HCT116 (cell line): ENCODE data around the gene PSTPIP2. TPM values are rescaled to one million over a fixed set of nuclear protein-coding genes. Genes with fewer than 3 reads are reported as not detected.

Source experiments
- ATAC-seq: fragments of 200-7000 bp; cut with Tn5 transposase; 2 replicates; pipeline ENCODE4 v1.9.1; 2020; ENCODE audit warnings: mild to moderate bottlenecking, moderate library complexity
- BruUV-seq: library from RNA; stranded (reverse); fragments of 400-500 nt; replicated peaks from 2 replicates; lab custom pipeline; 2021; lab: Mats Ljungman, UMichigan
- CTCF ChIA-PET: fragments of 300-600 bp; sonication (Branson Sonifier 250); formaldehyde crosslinking; loops from one replicate; lab custom pipeline; 2021; ENCODE audit warnings: antibody characterized with exemption; lab: Charles Lee
- POLR2A ChIA-PET: fragments of 300-600, 350-600 bp; sonication (Branson Sonifier 250); formaldehyde crosslinking; loops from one replicate; lab custom pipeline; 2021; ENCODE audit warnings: antibody characterized with exemption; lab: Charles Lee
- RAD21 ChIA-PET, 2 experiments: fragments of 300-600 bp; sonication (Branson Sonifier 250); formaldehyde crosslinking; loops; one replicate each; lab custom pipeline; 2023; ENCODE audit warnings: low total read pairs in 2 of 2; ENCODE audit not compliant: uncharacterized antibody in 2 of 2, unreplicated experiment in 2 of 2, low non-redundant PET in 1 of 2; lab: Charles Lee
- DNase-seq: peaks from one replicate; pipeline ENCODE4 v3.0.0-alpha.2; 2010; ENCODE audit warnings: low read depth, low spot score
- H2AFZ ChIP-seq: fragments of 200-600 bp; shearing (Covaris generic), sonication (generic); 2 replicates; pipeline ENCODE4 v1.6.1; 2017; ENCODE audit warnings: low read depth, mixed run types, mixed read lengths, antibody characterized with exemption, low read length; ENCODE audit not compliant: poor library complexity, severe bottlenecking
- H3K27ac ChIP-seq: 2 replicates; pipeline ENCODE4 v1.5.1; 2012; ENCODE audit warnings: low read depth, low read length
- H3K27me3 ChIP-seq: fragments of 200-600 bp; sonication (generic); 2 replicates; pipeline ENCODE4 v1.6.1; 2016; ENCODE audit warnings: mixed run types, low read length, mixed read lengths; ENCODE audit not compliant: insufficient read depth
- H3K36me3 ChIP-seq, 2 experiments: fragments of 200-500 bp in 1 of 2; fragments of 200-600 bp in 1 of 2; sonication (Bioruptor generic) in 1 of 2; sonication (generic) in 1 of 2; 2 replicates each; pipeline versions ENCODE4 v1.5.1 to v1.6.1; 2014 to 2016; ENCODE audit warnings: low read length in 2 of 2, inconsistent platforms in 1 of 2, mixed read lengths in 1 of 2, mixed run types in 1 of 2; ENCODE audit not compliant: insufficient read depth in 2 of 2, control insufficient read depth in 1 of 2
- H3K4me1 ChIP-seq, 2 experiments: fragments of 200-600 bp in 1 of 2; sonication (generic) in 1 of 2; 2 replicates each; pipeline versions ENCODE4 v1.5.1 to v1.6.1; 2012 to 2017; ENCODE audit warnings: low read length in 2 of 2, inconsistent platforms in 1 of 2, mild to moderate bottlenecking in 1 of 2, mixed read lengths in 1 of 2, mixed run types in 1 of 2, moderate library complexity in 1 of 2; ENCODE audit not compliant: insufficient read depth in 2 of 2, control insufficient read depth in 1 of 2
- H3K4me2 ChIP-seq: fragments of 200-600 bp; sonication (generic); 2 replicates; pipeline ENCODE4 v1.6.1; 2017; ENCODE audit warnings: mixed run types, low read length, mixed read lengths
- H3K4me3 ChIP-seq, 2 experiments: fragments of 200-600 bp in 1 of 2; sonication (generic) in 1 of 2; replicated peaks in 1 of 2; 2 replicates each; pipeline ENCODE4 v1.5.1; 2011 to 2016; ENCODE audit warnings: low read length in 2 of 2, control low read depth in 1 of 2, low read depth in 1 of 2, mild to moderate bottlenecking in 1 of 2, mixed read lengths in 1 of 2, mixed run types in 1 of 2
- H3K79me2 ChIP-seq: fragments of 200-600 bp; sonication (generic); 2 replicates; pipeline ENCODE4 v1.6.1; 2017; ENCODE audit warnings: mild to moderate bottlenecking, mixed run types, low read length, moderate library complexity, mixed read lengths; ENCODE audit not compliant: insufficient read depth
- H3K9ac ChIP-seq: fragments of 200-600 bp; sonication (generic); 2 replicates; pipeline ENCODE4 v1.6.1; 2016; ENCODE audit warnings: low read length, mixed read lengths
- H3K9me2 ChIP-seq: fragments of 200-600 bp; sonication (generic), shearing (Covaris generic); 2 replicates; pipeline ENCODE4 v1.6.1; 2017; ENCODE audit warnings: mixed run types, mild to moderate bottlenecking, moderate library complexity; ENCODE audit not compliant: insufficient read depth
- H3K9me3 ChIP-seq, 2 experiments: fragments of 200-500 bp in 1 of 2; fragments of 200-600 bp in 1 of 2; sonication (Bioruptor generic) in 1 of 2; sonication (generic) in 1 of 2; 2 replicates each; pipeline ENCODE4 v1.6.1; 2014 to 2017; ENCODE audit warnings: low read length in 2 of 2, mixed read lengths in 2 of 2, inconsistent platforms in 1 of 2, low read depth in 1 of 2, mild to moderate bottlenecking in 1 of 2, mixed run types in 1 of 2, moderate library complexity in 1 of 2; ENCODE audit not compliant: control insufficient read depth in 1 of 2, insufficient read depth in 1 of 2
- H4K20me1 ChIP-seq: fragments of 200-600 bp; sonication (generic), shearing (Covaris generic); 2 replicates; pipeline ENCODE4 v1.6.1; 2017; ENCODE audit warnings: mixed run types, mild to moderate bottlenecking, moderate library complexity; ENCODE audit not compliant: insufficient read depth
- ATF3 ChIP-seq: IDR thresholded peaks from 2 replicates; pipeline ENCODE4 v1.6.1; 2012
- CTCF ChIP-seq, 3 experiments: fragments of 200-600 bp in 1 of 3; sonication (generic) in 1 of 3; IDR thresholded peaks in 2 of 3; conservative IDR thresholded peaks in 1 of 3; 2 replicates each; pipeline ENCODE4 v1.5.1; 2012 to 2017; ENCODE audit warnings: low read depth in 2 of 3, low read length in 2 of 3, antibody characterized with exemption in 1 of 3, borderline replicate concordance in 1 of 3, control low read depth in 1 of 3, mild to moderate bottlenecking in 1 of 3, mixed read lengths in 1 of 3, mixed run types in 1 of 3, moderate library complexity in 1 of 3; ENCODE audit not compliant: insufficient read depth in 1 of 3
- EGR1 ChIP-seq: IDR thresholded peaks from 2 replicates; pipeline ENCODE4 v1.6.1; 2012; ENCODE audit warnings: low read depth
- ELF1 ChIP-seq: IDR thresholded peaks from 2 replicates; pipeline ENCODE4 v1.6.1; 2012; ENCODE audit warnings: low read depth, borderline replicate concordance
- EZH2 ChIP-seq: fragments of 200-600 bp; sonication (generic); IDR thresholded peaks from 2 replicates; pipeline ENCODE4 v1.6.1; 2017; ENCODE audit warnings: antibody characterized with exemption, mixed run types
- JUND ChIP-seq: IDR thresholded peaks from 2 replicates; pipeline ENCODE4 v1.6.1; 2012
- RAD21 ChIP-seq: IDR thresholded peaks from 2 replicates; pipeline ENCODE4 v1.6.1; 2012; ENCODE audit warnings: low read depth, mild to moderate bottlenecking
- REST ChIP-seq: IDR thresholded peaks from 2 replicates; pipeline ENCODE4 v1.6.1; 2012; ENCODE audit warnings: low read depth
- SP1 ChIP-seq: IDR thresholded peaks from 2 replicates; pipeline ENCODE4 v1.6.1; 2012; ENCODE audit warnings: low read depth
- TCF7L2 ChIP-seq: IDR thresholded peaks from 2 replicates; pipeline ENCODE4 v1.7.0; 2011; ENCODE audit warnings: borderline replicate concordance, inconsistent platforms; ENCODE audit not compliant: insufficient read depth, insufficient read length; ENCODE audit errors: extremely low read depth
- YY1 ChIP-seq: IDR thresholded peaks from 2 replicates; pipeline ENCODE4 v1.6.1; 2011; ENCODE audit warnings: low read length, low read depth, moderate library complexity, mild to moderate bottlenecking; ENCODE audit not compliant: insufficient replicate concordance; ENCODE audit errors: extremely low read depth
- intact Hi-C: fragments of 100-400 bp; cut with micrococcal nuclease; formaldehyde crosslinking; loops from 2 replicates; pipeline ENCODE4 v1.10.0; 2022
- total RNA-seq: library from RNA; stranded (reverse); gene quantifications from one replicate; pipeline ENCODE4 v1.2.1, GENCODE V29; 2021; ENCODE audit not compliant: unreplicated experiment

PSTPIP2 gene
- total RNA-seq, 1 experiment from 2014 or later, result 20.0 TPM

GRCh38 chr18:46069524-46069923 lies 2.5 kb downstream of the PSTPIP2 start:
- Histone ChIP-seq H3K9me2 (no peaks in the 10 kb centered on the region), H3K36me3 (no peaks in the 10 kb centered on the region), H3K4me2 (peak overlapping the region; percentile 27), H3K4me1 (peaks cover 20 to 51% of the 10 kb centered on the region in 2 experiments), H3K79me2 (peaks cover 19% of the 10 kb centered on the region; the same call in 1 of the 2 replicates), H3K4me3 (no peak overlapping the region), H3K27me3 (no peaks in the 10 kb centered on the region), H3K9ac (no peak overlapping the region), H2AFZ (no peak overlapping the region), H4K20me1 (no peaks in the 10 kb centered on the region), H3K27ac (no peak overlapping the region), H3K9me3 (no peaks in the 10 kb centered on the region)
- ChIA-PET RAD21 (no interaction called here), POLR2A (no interaction called here), CTCF (no interaction called here)
- TF ChIP-seq SP1, result no peak
- TF ChIP-seq ELF1, result no peak
- no peak for TF ChIP-seq TCF7L2
- no peak for TF ChIP-seq RAD21
- TF ChIP-seq EZH2, result no peak
- no peak for TF ChIP-seq REST
- TF ChIP-seq ATF3, result no peak
- no peak for TF ChIP-seq CTCF (IDR thresholded peaks at IDR 0.05 in 2 of 3, conservative IDR thresholded peaks at IDR 0.05 in 1 of 3; ENCODE audit: borderline replicate concordance in 1 of 3, insufficient read depth in 1 of 3, low read depth in 2 of 3, low read length in 2 of 3)
- no peak for TF ChIP-seq YY1
- no peak for TF ChIP-seq JUND
- no peak for TF ChIP-seq EGR1
- BruUV-seq, result no TSS peak
- ATAC-seq (no peak), DNase-seq (no peak)
- intact Hi-C loops, result no loop called here
